Airway epithelial cell (primary cell): ENCODE results near the gene NECAB2. TPM values are rescaled to one million over a fixed set of nuclear protein-coding genes. Genes with fewer than 3 reads are reported as not detected.

Experiments used
- total RNA-seq: library from RNA; depleted of rRNA; stranded (reverse); fragments of >200 nt; gene quantifications from 2 replicates; pipeline ENCODE4 v1.2.3, GENCODE V29; 2015

The NECAB2 gene
- 0.42 TPM in 1 of 2 replicates, not detected in the other for total RNA-seq

DNA sequence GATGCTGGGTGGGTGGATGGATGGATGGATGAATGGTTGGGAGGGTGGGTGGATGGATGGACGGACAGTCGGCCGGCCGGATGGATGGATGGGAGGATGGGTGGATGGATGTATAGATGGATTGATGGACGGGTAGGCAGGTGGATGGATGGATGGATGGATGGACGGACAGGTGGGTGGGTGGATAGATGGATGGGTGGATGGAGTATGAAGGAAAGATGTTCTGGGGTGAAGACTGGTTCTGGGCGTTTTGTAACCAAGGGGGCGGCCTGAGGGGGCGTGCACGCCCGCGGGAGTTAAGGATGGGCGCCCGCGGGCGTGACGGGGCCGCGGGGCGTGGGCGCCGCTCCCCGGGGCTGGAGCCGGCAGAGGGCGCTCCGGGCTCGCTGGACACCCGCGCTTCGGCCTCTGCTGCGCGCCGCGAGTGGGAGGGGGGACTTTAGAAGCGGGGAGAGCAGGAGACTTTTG, at the start of gene NECAB2:
TSS of gene NECAB2 (plus strand) at position 407 of the 468 bp plus-strand sequence. CDS start 405 bp downstream, outside the sequence.

DNA sequence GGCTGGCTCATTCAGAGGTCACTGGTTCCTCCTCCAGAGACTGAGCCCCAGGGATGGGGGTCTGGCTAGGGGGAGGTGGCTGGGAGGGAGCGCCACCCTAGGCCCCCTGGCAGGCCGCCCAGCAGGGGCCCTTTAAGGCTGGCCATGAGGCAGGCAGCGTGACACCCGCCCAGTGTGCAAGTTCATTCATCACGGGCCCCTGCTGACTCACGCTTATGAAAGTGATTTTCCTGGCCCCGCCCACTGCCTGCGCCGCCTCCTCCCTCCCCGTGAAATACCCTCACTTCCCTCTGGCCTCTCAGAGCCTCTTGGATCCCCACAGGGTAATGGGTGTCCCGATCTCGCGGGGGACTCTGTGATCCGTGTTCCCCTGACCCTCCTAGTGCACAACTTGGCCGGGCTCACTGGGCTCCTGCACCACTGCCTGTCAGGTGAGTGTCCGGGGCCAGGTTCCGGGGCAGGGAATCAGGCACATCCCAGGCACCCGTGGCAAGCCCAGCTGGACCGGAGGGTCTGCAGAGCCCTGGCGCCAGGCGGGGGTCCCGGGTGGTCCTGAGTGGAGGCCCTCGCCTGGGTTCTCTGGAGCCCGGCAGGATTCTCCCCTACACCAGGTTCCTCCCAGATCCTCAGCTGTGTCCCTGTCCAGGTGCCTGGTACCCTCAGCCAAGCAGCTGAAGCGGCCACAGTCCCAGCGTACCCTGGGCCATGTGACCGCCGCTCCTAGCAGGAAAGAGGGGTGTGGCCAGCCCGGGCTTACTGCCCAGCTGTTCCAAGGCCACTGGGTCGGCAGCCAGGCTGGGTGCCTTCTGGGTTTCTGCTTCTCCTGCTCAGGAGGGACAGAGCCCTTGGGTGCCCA, 14.9 kb upstream of the NECAB2 start, which contains the start of gene OSGIN1:
TSS of gene OSGIN1 (plus strand) at position 301 of the 856 bp plus-strand sequence. CDS start 4,432 bp downstream, outside the sequence.

GRCh38 chr16:84042308-84042878, 74.3 kb downstream of the NECAB2 start, which contains the start of gene SLC38A8:
Gene SLC38A8, minus strand, starts transcription at chr16:84042795. Its CDS starts 638 bp downstream, at chr16:84042157.

Other genes starting within 250 kb of the NECAB2 start
- 77.0 and 111 TPM in 2 replicates for gene HSBP1, start 160.3 kb upstream of the NECAB2 start, total RNA-seq
- gene MLYCD, start 69.1 kb upstream of the NECAB2 start, total RNA-seq = 1.6 and 2.4 TPM in 2 replicates
- 3.5 and 3.9 TPM in 2 replicates for gene OSGIN1, start 15.0 kb upstream of the NECAB2 start, total RNA-seq
- gene SLC38A8, start 74.6 kb downstream of the NECAB2 start, total RNA-seq = not detected in 2 replicates
- gene MBTPS1, start 148.7 kb downstream of the NECAB2 start, total RNA-seq = 46.6 and 56.8 TPM in 2 replicates
- gene HSDL1, start 176.9 kb downstream of the NECAB2 start, total RNA-seq = 7.3 and 11.7 TPM in 2 replicates
- not detected in 2 replicates for gene DNAAF1, start 177.1 kb downstream of the NECAB2 start, total RNA-seq
- 21.2 and 21.4 TPM in 2 replicates for gene TAF1C, start 218.8 kb downstream of the NECAB2 start, total RNA-seq
- not detected in 2 replicates for gene ADAD2, start 222.9 kb downstream of the NECAB2 start, total RNA-seq